ENCODE results near the gene PIGN.

Gene PIGN

DNA sequence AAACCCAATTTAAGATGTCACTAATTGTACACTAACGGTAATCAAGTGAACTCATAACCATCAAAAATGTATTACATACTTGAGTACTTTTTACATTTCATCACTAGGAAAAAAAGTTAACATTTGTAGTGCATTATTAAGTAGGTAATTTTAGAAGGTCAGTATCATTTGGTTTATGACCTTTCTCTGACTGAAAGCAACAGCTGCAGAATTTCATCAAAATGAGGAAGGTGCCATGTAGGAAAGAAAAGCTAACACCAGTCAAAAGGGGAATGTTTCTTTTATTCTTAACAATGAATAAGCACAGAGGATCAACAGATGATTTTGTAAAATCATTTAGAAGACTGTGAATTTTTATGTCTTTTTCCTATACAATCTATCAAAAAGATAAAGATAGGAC is 79.0 kb downstream of the PIGN start:
- DNase-seq (ENCODE audit: low read depth in 2 of 2): no peak

DNA sequence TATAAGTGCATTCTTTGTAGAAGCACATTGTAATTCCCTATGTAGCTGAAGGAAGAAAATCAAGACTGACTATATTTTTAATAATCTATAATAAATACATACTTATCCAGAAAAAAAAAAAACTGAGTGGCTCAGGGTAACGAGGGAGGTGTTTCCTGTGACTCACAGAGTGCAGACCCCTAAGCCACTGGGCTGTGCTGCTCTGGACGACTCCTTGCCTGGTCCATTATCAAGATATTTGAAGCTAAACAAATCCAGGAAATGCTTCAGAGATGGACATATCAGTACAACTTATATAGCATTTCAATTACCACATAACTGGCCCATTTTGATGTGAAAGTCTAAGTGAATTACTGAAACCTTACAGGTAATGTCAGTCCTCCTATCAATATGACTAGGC is 80.6 kb downstream of the PIGN start:
- DNase-seq (ENCODE audit: low read depth in 2 of 2): no peak

- DNase-seq (ENCODE audit: low read depth in 2 of 2): no peak
These were observed 81.5 kb downstream of the PIGN start for GRCh38 chr18:62105376-62105775.

DNA sequence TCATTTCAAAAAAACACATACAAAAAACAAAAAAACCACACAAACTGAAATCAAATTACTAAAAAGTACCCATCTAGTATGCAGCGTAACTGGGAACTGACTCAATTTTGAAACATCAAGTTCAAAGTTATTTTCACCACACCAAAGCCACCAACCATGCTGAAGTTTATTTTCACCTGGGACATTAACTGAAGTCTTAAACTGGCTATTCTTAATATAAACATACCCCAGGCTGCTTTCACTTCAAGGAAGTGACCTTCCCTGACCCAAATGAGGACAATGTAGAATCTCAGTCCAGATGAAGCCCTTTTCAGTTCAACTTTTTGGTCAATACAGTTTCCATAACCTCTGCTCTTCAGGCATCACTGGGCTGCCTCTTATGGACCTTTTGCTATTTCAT is 84.6 kb downstream of the PIGN start:
- no peak for DNase-seq (ENCODE audit: low read depth in 2 of 2)

DNA sequence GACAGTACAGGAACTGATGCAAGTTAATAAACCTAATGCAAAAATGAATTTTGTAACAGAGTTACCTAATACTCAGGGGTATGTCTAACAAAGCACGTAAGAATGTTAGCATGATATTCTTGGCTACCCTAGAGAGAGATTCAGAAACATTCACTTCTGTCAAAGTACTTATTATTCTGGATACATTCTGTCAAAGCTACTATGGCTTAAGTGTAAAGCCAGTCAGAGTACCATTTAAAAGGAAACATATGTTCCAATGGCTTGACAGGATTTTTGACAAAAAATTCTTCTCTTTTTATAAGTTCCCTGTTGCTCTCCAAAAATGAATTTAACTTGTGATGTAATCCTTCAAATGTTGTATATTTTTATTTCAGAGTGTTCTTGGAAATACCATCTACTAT is 85.5 kb downstream of the PIGN start:
- no peak for DNase-seq (ENCODE audit: low read depth in 2 of 2)

- DNase-seq (ENCODE audit: low read depth in 2 of 2): no peak
These were observed 87.9 kb downstream of the PIGN start for GRCh38 chr18:62098960-62099359.

- no peak for DNase-seq (ENCODE audit: low read depth in 2 of 2)
These were observed 89.2 kb downstream of the PIGN start for GRCh38 chr18:62097698-62098097.

DNA sequence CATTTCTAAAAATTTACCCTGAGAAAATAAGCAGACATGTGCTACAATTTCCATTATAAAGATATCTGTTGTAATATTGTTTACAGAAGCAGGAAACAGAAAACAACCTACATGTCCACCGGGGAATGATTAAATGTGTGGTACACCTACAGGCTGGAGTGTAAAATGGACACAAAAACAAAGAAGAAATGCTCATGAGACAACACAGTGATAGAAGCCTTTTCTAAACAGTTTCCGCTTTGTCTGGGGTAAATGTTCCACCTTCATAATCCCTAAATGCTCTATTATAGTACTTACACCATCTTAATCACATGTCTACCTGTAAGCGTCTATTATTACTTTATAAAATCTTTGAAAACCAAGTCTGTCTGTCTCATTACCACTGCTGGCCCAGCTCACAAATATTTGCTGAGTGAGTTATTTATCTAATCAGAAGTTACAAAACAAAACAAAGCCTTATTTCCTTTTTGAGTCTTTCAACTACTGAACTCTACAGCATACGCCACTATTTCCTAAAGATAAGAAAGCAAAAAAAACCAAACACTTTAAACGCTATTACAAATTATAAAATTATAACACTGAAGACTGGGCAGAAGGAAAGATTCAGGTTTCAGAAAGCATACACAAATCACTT is 95.3 kb downstream of the PIGN start:
- DNase-seq (ENCODE audit: low read depth in 2 of 2): no peak

DNA sequence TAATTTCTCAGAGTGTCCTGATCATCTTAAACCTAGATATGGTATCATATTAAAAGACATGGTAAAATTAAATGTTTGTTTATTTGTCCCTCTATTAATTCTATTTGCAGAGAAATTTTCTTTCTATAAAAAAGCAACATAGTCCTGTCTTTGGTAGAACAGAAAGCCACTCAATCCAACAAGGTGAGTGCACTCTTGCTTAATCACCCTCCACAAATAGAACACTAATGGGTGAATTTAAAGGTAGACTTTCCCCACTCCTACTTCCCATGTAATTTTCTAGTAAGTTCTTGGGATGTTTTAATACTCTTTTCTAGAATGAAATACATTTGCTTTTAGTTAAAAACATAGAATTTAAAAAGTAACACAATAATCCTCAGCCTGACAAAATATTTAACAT is 97.7 kb downstream of the PIGN start:
- no peak for DNase-seq (ENCODE audit: low read depth in 2 of 2)

GRCh38 chr18:62088156-62088555 is 98.7 kb downstream of the PIGN start:
- no peak for DNase-seq (ENCODE audit: low read depth in 2 of 2)

GRCh38 chr18:62085756-62086155 is 101.1 kb downstream of the PIGN start:
- no peak for DNase-seq (ENCODE audit: low read depth in 2 of 2)

GRCh38 chr18:62081761-62082294 is 105.0 kb downstream of the PIGN start:
- no peak for DNase-seq (ENCODE audit: low read depth in 2 of 2)

- DNase-seq (ENCODE audit: low read depth in 2 of 2): no peak
These were observed 105.6 kb downstream of the PIGN start for GRCh38 chr18:62081248-62081647.

DNA sequence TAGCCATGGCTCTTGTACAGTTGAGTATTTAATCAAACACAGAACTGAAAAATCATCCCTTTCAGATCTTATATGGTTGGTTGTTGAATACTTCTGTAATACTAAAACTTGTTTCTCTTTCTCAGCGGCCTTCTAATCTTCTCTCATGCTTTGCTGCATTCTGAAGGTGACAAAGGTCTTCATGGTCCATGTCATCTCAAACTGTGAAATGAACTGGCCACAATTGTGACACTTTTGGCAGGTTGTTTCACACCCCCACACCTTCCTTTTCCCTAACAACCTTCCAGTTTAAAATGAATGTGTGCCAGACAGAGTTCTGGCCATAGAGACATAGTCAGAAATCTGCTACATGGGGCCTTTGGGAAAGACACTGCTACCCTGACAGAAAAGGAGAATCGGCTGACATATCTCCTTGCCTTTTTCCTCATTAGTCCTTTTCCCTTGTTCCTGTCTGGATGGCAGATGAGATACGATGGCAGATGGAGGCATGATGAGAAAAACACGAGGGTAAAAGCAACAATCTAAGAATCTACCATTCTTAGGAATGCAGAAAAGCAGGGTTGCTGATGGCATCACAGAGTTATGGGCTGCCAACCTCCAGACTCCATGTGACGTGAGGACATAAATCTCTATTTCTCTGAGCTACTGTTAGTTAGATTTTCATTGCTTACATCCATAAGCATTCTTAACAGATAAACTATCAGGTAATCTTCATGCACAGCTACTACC is 106.5 kb downstream of the PIGN start:
- DNase-seq (ENCODE audit: low read depth in 2 of 2): no peak

DNA sequence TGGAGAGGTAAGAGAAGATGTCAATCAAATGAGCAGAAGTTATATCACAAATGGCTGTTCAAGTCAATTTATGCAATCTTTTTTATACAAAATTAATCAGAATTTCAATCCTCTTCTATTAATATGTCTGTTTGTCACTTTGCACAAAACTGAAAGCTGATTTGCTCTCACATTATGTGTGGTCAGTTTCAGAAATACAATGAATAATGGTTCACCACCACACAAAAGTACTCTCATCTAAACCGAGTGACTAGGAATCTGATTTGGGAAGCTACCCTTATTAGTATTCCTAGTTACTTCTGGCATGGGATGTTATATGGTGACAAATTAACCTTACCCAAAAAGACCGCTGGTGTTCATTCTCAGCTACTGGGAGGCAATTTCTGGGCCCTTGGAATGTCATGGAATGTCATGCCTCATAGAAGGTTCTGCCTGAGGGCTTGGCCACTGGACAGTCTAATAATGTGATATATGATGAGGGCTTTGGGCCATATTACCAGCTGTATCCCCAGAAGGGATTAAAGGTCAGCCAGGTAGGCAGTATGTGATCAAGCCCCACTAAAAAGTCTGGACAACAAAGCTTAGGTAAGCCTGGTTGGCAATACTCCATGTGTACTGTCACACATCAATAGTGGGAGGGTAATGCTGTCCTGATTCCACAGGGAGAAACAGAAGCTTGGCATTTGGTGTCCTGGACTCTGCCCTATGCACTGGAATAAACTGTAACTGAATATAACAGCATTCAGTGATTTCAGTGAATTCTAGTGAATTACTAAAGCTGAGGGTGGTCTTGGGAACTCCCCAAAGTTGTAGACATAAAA is 113.2 kb downstream of the PIGN start:
- DNase-seq (ENCODE audit: low read depth in 2 of 2): no peak

DNA sequence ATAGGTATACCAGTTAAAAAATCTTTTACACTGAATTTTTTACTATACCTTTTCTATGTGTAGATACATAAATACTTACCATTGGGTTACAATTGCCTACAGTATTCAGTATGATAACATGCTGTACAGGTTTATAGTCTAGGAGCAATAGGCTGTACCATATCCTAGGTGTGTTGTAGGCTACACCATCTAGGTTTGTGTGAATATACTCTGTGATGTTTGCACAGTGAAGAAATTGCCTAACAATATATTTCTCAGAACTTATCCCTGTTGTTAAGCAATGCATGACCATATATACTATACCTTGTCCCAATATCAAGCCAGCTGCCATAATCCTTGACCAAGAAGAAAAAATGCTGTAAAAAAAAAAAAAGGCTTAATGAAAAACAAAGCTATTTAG is 114.5 kb downstream of the PIGN start:
- no peak for DNase-seq (ENCODE audit: low read depth in 2 of 2)

- no peak for DNase-seq (ENCODE audit: low read depth in 2 of 2)
These were observed 115.8 kb downstream of the PIGN start for GRCh38 chr18:62071071-62071470.

DNA sequence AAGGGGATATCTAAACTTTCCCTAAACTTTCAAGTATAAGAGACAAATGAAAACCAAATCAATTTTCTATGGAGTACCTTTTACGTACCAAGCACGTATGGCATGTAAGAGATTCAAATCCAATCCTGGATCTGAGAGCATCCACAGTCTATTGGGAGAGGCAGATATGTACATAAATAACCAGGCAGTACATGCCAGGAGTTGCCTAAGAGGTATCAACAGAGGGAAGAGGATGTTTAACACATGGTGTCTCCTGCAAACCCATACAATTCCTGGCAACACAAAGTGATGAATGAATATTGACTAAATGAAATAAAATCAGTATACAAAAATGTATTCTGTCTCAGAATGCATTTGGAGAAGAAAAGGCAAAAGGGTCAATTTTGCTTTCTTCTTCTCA is 116.6 kb downstream of the PIGN start:
- no peak for DNase-seq (ENCODE audit: low read depth in 2 of 2)

DNA sequence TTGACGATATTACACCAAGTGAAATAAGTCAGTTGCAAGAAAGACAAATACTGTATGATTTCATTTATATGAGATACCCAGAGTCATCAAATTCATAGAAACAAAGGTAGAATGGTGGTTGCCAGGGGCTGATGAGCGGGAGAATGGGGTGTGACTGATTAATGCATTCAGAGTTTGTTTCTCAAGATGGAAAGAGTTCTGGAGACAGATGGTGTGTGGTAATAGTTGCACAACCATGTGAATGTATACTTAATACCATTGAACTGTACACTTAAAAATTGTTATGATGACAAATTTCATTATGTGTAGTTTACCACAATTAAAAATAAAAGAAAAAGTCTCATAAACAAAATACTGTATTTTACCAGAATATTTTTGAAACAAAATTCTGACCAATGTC is 117.3 kb downstream of the PIGN start:
- no peak for DNase-seq (ENCODE audit: low read depth in 2 of 2)

DNA sequence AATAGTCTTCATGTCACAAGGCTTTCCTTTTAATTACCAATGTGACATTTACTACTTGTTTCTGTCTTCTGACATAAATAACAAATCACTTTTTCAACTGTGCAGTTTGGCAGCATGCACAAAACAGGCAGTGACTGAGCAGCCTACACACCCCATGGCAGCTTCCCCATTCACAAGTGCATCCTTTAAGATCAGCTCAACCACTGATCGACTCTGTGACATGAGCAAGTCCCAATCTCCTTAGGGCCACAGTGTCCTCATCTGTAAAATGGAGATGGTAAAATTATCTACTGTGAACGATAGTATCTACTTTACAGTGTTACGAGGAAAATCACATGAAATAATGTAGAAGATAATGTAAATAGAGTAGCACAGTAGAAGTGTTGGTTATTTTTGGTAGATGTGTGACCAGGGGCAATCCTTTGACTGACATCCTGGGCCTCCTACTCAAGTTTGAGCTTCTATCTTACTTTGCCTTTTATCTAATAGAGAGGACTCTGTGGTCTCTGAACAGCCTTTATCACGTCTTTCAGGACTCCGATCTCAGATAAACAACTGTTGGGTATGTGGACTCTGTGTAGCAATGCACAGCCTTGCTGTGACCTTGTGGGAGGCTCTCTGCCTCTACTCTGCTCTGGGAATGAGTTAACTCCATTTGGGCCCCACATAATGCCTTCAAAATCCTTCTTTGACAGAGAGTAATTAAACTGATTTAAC is 120.6 kb downstream of the PIGN start:
- no peak for DNase-seq (ENCODE audit: low read depth in 2 of 2)

DNA sequence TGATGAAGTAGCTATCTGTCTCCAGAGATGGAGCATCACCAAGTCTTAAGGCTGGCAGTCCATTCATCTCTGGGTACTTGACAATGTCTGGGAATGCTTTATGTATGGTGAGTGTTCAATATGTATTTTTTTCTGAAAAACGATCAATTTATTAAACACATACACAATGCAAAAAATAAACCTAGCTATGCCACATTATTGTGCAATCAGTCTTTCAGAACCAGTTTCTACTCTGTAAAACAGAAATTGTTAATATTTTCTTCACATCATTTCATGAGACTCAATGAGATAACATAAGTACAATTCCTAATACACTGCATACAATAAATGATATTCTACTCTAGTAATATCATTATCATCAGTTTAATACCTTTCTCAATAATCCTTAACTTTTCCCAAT is 122.5 kb downstream of the PIGN start:
- DNase-seq (ENCODE audit: low read depth in 2 of 2): no peak
